ENCODE results near the gene KCNA3. TPM values are rescaled to one million over a fixed set of nuclear protein-coding genes. Genes with fewer than 3 reads are reported as not detected.
A peak's percentile ranks its signal among the peaks of the same experiment; 100 is the strongest.

KCNA3 gene
- total and polyA plus RNA-seq, 2 of the 4 experiments (the other 2 are of a cell fraction), result under 0.01 to 0.09 TPM

- no CpG with 5 or more reads among the region's 2 CpGs for WGBS, 2 experiments (ENCODE audit: extremely low coverage in 2 of 2, insufficient read length in 1 of 2)
- intact Hi-C loops (cut with micrococcal nuclease) (no loop called here), in situ Hi-C loops (cut with MboI; ENCODE audit: low sequenced_read_pairs) (no loop called here), dilution Hi-C loops (cut with HindIII; ENCODE audit: low sequenced_read_pairs, unreplicated experiment) (no loop called here)
- H2AK5ac ChIP-seq (ENCODE audit: low read depth, low read length), result no peak overlapping the region
- no peak overlapping the region for H3K14ac ChIP-seq (replicated peaks; ENCODE audit: low read depth, low read length)
- no peaks in the 10 kb centered on the region for H3K9me1 ChIP-seq (ENCODE audit: insufficient read depth, low read length)
- H3K4ac ChIP-seq (ENCODE audit: low read depth, low read length), result no peak overlapping the region
- CTCF ChIA-PET, result no interaction called here
- DNase-seq (peak; percentile 45), ATAC-seq (ENCODE audit: low read depth) (peak; percentile 27; the same call in 1 of the 2 replicates)
- H4K20me1 ChIP-seq (ENCODE audit: insufficient read depth, low read length), result no peaks in the 10 kb centered on the region
- no TSS peak for BruUV-seq (replicated peaks)
- H3K9me3 ChIP-seq (ENCODE audit: control insufficient read depth, insufficient read depth, low read length), result no peaks in the 10 kb centered on the region
- no peak overlapping the region for H3K18ac ChIP-seq (ENCODE audit: low read depth, low read length)
- H2AK9ac ChIP-seq (replicated peaks; ENCODE audit: low read depth, low read length, poor library complexity), result no peak overlapping the region
- H3K4me3 ChIP-seq (ENCODE audit: insufficient read depth, low read depth, low read length), result no peak overlapping the region
- H4K91ac ChIP-seq (ENCODE audit: insufficient read depth, low read depth, low read length), result no peak overlapping the region
- no peak overlapping the region for H3K27ac ChIP-seq (ENCODE audit: insufficient read depth, low read length)
- no peaks in the 10 kb centered on the region for H3K36me3 ChIP-seq (ENCODE audit: control insufficient read depth, insufficient read depth, low read length)
- peaks cover 6% of the 10 kb centered on the region; the same call in 1 of the 2 replicates for H3K4me1 ChIP-seq (ENCODE audit: control insufficient read depth, insufficient read depth, low read length)
- no peak overlapping the region for H2BK120ac ChIP-seq (ENCODE audit: low read depth, low read length)
- no peak overlapping the region for H3K4me2 ChIP-seq (ENCODE audit: low read depth, low read length)
- POLR2A ChIA-PET (ENCODE audit: unreplicated experiment), result no interaction called here
- no peaks in the 10 kb centered on the region for H3K79me1 ChIP-seq (ENCODE audit: low read depth in 1 of 2, low read length in 2 of 2)
- H3K56ac ChIP-seq (ENCODE audit: extremely low read depth, insufficient read depth, low read length), result no peak overlapping the region
- H3K23ac ChIP-seq (ENCODE audit: low read depth, low read length), result no peak overlapping the region
- no peak overlapping the region for H2AFZ ChIP-seq (replicated peaks; ENCODE audit: low read length, poor library complexity)
- TF ChIP-seq POLR2A (IDR thresholded peaks at IDR 0.05; ENCODE audit: low read depth, low read length) (no peak), RCOR1 (IDR thresholded peaks at IDR 0.05; ENCODE audit: insufficient replicate concordance, low read length) (no peak), CEBPB (IDR thresholded peaks at IDR 0.05; ENCODE audit: low read depth, low read length) (no peak), USF2 (IDR thresholded peaks at IDR 0.05; ENCODE audit: low read depth, low read length) (no peak), CTCF (conservative IDR thresholded peaks at IDR 0.05; ENCODE audit: low read depth, low read length) (no peak), CHD1 (IDR thresholded peaks at IDR 0.05; ENCODE audit: low read depth, low read length) (no peak), MAZ (IDR thresholded peaks at IDR 0.05; ENCODE audit: borderline replicate concordance, low read depth, low read length) (no peak), NFE2L2 (IDR thresholded peaks at IDR 0.05; ENCODE audit: low read depth, low read length) (no peak), MAFK (IDR thresholded peaks at IDR 0.05; ENCODE audit: low read depth, low read length) (no peak), FOS (IDR thresholded peaks at IDR 0.05; ENCODE audit: low read depth, low read length) (no peak), ELK1 (IDR thresholded peaks at IDR 0.05; ENCODE audit: borderline replicate concordance, low read depth, low read length) (no peak), RFX5 (IDR thresholded peaks at IDR 0.05; ENCODE audit: low read depth, low read length) (no peak), RAD21 (IDR thresholded peaks at IDR 0.05; ENCODE audit: low read length) (no peak), BHLHE40 (IDR thresholded peaks at IDR 0.05; ENCODE audit: low read depth, low read length) (no peak), MXI1 (IDR thresholded peaks at IDR 0.05; ENCODE audit: borderline replicate concordance, low read depth, low read length) (no peak), SMC3 (IDR thresholded peaks at IDR 0.05; ENCODE audit: low read depth, low read length) (no peak)
- H2BK15ac ChIP-seq (ENCODE audit: low read depth, low read length), result no peak overlapping the region
- no peak overlapping the region for H3K9ac ChIP-seq (ENCODE audit: low read depth, low read length)
- H2BK20ac ChIP-seq (ENCODE audit: low read depth, low read length), result no peak overlapping the region
- no peak overlapping the region for H4K5ac ChIP-seq (ENCODE audit: low read depth, low read length)
- H4K8ac ChIP-seq (ENCODE audit: low read depth in 2 of 2, low read length in 2 of 2), result no peak overlapping the region
- no peaks in the 10 kb centered on the region for H3K27me3 ChIP-seq (ENCODE audit: control insufficient read depth, insufficient read depth, low read length)
- H2BK5ac ChIP-seq (ENCODE audit: low read depth, low read length, poor library complexity, severe bottlenecking), result no peak overlapping the region
These were observed 9.8 kb upstream of the KCNA3 start for GRCh38 chr1:110684491-110684890.
